Measurements from ENCODE around the gene PNMA6F. TPM values are rescaled to one million over a fixed set of nuclear protein-coding genes. Genes with fewer than 3 reads are reported as not detected.

PNMA6F gene
- polyA plus RNA-seq (2011; rRNA removed) (not detected in 2 replicates), polyA minus RNA-seq (2011; rRNA and poly(A)+ RNA removed) (not detected in 2 replicates)

- no peak for TF ChIP-seq CTCF (IDR thresholded peaks at IDR 0.05; ENCODE audit: low read depth, low read length)
- CTCF ChIA-PET, result no interaction called here
- DNase-seq (ENCODE audit: low read depth, low spot score), result no peak
- no peak within 1 kb of the TSS for H3K4me3 ChIP-seq (ENCODE audit: low read depth, low read length)
- POLR2A ChIA-PET, result no interaction called here
- peaks cover 12% of the 10 kb centered on the region for H3K27me3 ChIP-seq (ENCODE audit: control insufficient read depth, insufficient read depth, low read length)
- no peak within 1 kb of the TSS for H3K27ac ChIP-seq (ENCODE audit: low read depth, low read length)
- H3K9me3 ChIP-seq (ENCODE audit: control insufficient read depth, insufficient read depth, low read length), result no peaks in the 10 kb centered on the region
Measured at GRCh38 chrX:153321381-153322124, at the start of gene PNMA6F. PNMA6F (minus strand) TSS chrX:153321767; CDS start chrX:153320674, 1,093 bp downstream.

DNA sequence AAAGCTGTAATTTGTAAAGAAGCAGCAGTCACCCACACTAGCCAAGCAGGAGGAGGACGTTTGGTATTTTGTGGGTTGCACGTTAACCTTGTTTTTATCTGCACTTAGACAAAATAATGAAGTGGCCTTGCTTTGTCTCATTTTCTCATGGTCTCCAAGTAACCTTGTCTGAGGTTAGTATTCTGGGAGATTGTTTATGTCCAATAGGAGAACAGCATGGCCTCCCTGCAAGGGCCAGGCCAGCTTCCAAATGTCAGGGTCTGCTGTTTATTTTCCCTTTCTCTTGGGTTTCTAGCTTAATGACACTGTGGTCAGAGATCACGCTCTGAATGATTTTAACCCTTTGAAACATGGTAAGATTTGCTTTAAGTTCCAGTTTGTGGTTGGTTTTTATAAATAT, 49.7 kb upstream of the PNMA6F start:
- Histone ChIP-seq H3K27me3 (ENCODE audit: control insufficient read depth, insufficient read depth, low read length) (peaks cover 2% of the 10 kb centered on the region), H3K9me3 (ENCODE audit: control insufficient read depth, insufficient read depth, low read length) (no peaks in the 10 kb centered on the region), H3K27ac (ENCODE audit: low read depth, low read length) (no peak overlapping the region), H3K4me3 (ENCODE audit: low read depth, low read length) (no peak overlapping the region)
- no peak for DNase-seq (ENCODE audit: low read depth, low spot score)
- ChIA-PET CTCF (interaction anchor here (0.9 kb wide), 1 partner anchor 413 kb away, joined by 3 read pairs; no protein-coding TSS in a partner anchor), POLR2A (no interaction called here)
- no peak for TF ChIP-seq CTCF (IDR thresholded peaks at IDR 0.05; ENCODE audit: low read depth, low read length)

DNA sequence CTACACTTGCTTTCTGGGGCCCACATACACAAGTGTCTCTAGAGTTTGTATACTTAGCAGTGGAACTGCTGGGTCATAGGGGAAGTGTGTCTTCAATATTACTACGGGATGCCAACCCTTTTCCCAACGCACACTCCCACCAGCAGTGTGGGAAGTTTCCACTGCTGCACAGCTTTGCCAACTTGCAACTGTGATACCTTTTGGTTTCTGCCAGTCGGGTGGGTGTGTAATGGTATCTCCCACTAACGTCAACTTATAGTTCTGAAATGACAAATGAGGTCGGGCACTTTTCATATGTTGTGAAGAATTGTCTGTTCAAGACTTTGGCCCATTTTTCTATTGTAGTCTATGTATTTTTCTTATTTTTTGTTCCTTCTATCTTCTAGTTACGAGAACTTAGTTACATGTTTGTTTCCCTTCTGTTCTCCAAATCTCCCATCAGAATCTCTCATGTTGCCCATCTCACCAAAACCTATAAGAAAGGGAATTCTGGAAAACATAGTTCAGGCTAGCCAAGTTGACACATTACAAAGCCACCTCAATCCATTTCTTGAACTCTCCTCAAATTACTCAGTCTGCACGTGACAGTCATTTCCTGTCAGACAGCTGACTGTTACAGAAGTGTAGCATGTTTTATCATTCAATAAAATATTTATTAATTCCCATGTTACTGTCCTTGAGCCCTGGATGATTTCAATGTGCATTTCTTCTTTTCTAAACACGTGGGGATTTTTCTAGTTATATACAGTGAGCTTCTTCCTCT, 48.9 kb upstream of the PNMA6F start:
- Histone ChIP-seq H3K27me3 (ENCODE audit: control insufficient read depth, insufficient read depth, low read length) (peaks cover 2% of the 10 kb centered on the region), H3K27ac (ENCODE audit: low read depth, low read length) (no peak overlapping the region), H3K9me3 (ENCODE audit: control insufficient read depth, insufficient read depth, low read length) (no peaks in the 10 kb centered on the region), H3K4me3 (ENCODE audit: low read depth, low read length) (no peak overlapping the region)
- no peak for TF ChIP-seq CTCF (IDR thresholded peaks at IDR 0.05; ENCODE audit: low read depth, low read length)
- POLR2A ChIA-PET, result no interaction called here
- no peak for DNase-seq (ENCODE audit: low read depth, low spot score)
- CTCF ChIA-PET, result interaction anchor here (0.9 kb wide), 1 partner anchor 412 kb away, joined by 3 read pairs; no protein-coding TSS in a partner anchor

DNA sequence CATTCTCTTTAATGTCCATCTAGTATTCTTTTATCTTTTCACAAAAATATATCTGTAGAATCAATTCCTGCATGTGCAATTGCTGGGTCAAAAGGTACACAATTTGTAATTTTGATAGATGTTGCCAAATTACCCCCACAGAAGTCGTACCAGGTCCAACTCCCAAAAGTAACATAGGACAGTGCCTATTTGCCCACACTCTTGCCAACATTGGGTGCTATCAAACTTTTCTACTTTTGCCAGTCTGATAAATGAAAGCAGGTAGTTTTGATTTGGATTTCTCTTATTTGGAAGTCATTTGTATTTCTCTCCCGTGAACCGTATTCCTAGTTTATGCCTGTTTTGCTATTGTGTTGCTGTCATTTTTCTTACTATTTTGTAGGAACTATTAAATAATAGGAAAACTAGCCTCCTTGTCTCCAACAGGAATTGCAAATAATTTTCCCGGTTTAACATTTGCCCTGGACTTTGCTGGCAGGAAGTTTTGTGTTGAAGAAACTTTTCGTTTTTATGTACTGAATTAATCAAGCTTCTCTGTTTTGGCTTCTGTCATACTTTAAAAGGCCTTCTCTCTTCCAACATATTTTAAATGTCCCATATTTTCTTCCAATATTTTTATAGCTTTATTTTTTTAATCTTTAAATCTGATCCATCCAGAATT, 45.4 kb upstream of the PNMA6F start:
- CTCF ChIA-PET, result no interaction called here
- no peak for DNase-seq (ENCODE audit: low read depth, low spot score)
- TF ChIP-seq CTCF (IDR thresholded peaks at IDR 0.05; ENCODE audit: low read depth, low read length), result no peak
- Histone ChIP-seq H3K9me3 (ENCODE audit: control insufficient read depth, insufficient read depth, low read length) (no peaks in the 10 kb centered on the region), H3K27me3 (ENCODE audit: control insufficient read depth, insufficient read depth, low read length) (peaks cover 2% of the 10 kb centered on the region), H3K4me3 (ENCODE audit: low read depth, low read length) (no peak overlapping the region), H3K27ac (ENCODE audit: low read depth, low read length) (no peak overlapping the region)
- POLR2A ChIA-PET, result no interaction called here

Measured in AG04450 (cell line).